Measurements from ENCODE around the gene GOLGB1. TPM values are rescaled to one million over a fixed set of nuclear protein-coding genes. Genes with fewer than 3 reads are reported as not detected.

Gene GOLGB1
- polyA plus RNA-seq, 3 donors, result 1.2 to 7.1 (median 1.7) TPM

- Mint-ChIP-seq H3K27ac (peak overlapping the region in 4 of 7 donors; percentile 1 to 76 (median 66)), H3K36me3 (peaks cover 31 to 35% of the 10 kb centered on the region in 2 donors), H3K4me3 (no peak overlapping the region), H3K9me3 (peaks cover 0 to 3% (median 0%) of the 10 kb centered on the region in 7 donors), H3K27me3 (ENCODE audit: low read depth in 3 of 3) (no peaks in the 10 kb centered on the region), H3K4me1 (no peaks in the 10 kb centered on the region)
- Histone ChIP-seq H3K27me3 (ENCODE audit: control insufficient read depth in 2 of 2, insufficient read depth in 2 of 2, low read length in 2 of 2) (no peaks in the 10 kb centered on the region), H3K9ac (ENCODE audit: insufficient read depth, low read length, poor library complexity, severe bottlenecking) (no peak overlapping the region), H3K4me3 (replicated peaks in 1 of 3; ENCODE audit: low read depth in 2 of 3, low read length in 3 of 3) (no peak overlapping the region), H3K79me2 (ENCODE audit: insufficient read depth, low read length) (no peaks in the 10 kb centered on the region), H3K4me2 (replicated peaks; ENCODE audit: extremely low read depth, low read length, poor library complexity, severe bottlenecking) (no peak overlapping the region), H3K27ac (ENCODE audit: low read depth in 1 of 2, low read length in 2 of 2) (no peak overlapping the region), H3K4me1 (ENCODE audit: control insufficient read depth in 1 of 2, insufficient read depth in 2 of 2, low read length in 2 of 2) (no peaks in the 10 kb centered on the region), H2AFZ (ENCODE audit: insufficient read depth, low read depth, low read length, poor library complexity, severe bottlenecking) (no peak overlapping the region), H4K20me1 (ENCODE audit: insufficient read depth, low read length) (peaks cover 13% of the 10 kb centered on the region), H3K36me3 (replicated peaks in 1 of 2; ENCODE audit: control insufficient read depth in 1 of 2, insufficient read depth in 2 of 2, low read length in 2 of 2) (peaks cover 19 to 32% of the 10 kb centered on the region in 2 donors), H3K9me3 (replicated peaks in 1 of 2; ENCODE audit: control insufficient read depth in 1 of 2, insufficient read depth in 1 of 2, low read length in 2 of 2) (no peaks in the 10 kb centered on the region)
- DNase-seq, result no peak
- intact Hi-C loops (cut with micrococcal nuclease), result no loop called here
- WGBS (ENCODE audit: insufficient coverage), result 96% methylated on average over 3 of the region's 4 CpGs
- TF ChIP-seq CTCF (IDR thresholded peaks at IDR 0.05), result no peak
These were observed 122.3 kb downstream of the GOLGB1 start for GRCh38 chr3:121627211-121627610.

- no peak overlapping the region for H3K9ac ChIP-seq (ENCODE audit: insufficient read depth, low read length, poor library complexity, severe bottlenecking)
- peaks cover 12 to 25% of the 10 kb centered on the region in 2 donors for H3K36me3 ChIP-seq (replicated peaks in 1 of 2; ENCODE audit: control insufficient read depth in 1 of 2, insufficient read depth in 2 of 2, low read length in 2 of 2)
- no peak for DNase-seq
- Mint-ChIP-seq H3K4me1 (peaks cover 4% of the 10 kb centered on the region), H3K27me3 (ENCODE audit: low read depth in 3 of 3) (peaks cover 0 to 1% (median 0%) of the 10 kb centered on the region in 3 donors), H3K27ac (peak overlapping the region in 4 of 7 donors; percentile 36 to 75 (median 56)), H3K9me3 (peaks cover 0 to 7% (median 4%) of the 10 kb centered on the region in 7 donors), H3K36me3 (peaks cover 24 to 28% of the 10 kb centered on the region in 2 donors), H3K4me3 (no peak overlapping the region)
- H3K79me2 ChIP-seq (ENCODE audit: insufficient read depth, low read length), result no peaks in the 10 kb centered on the region
- no peaks in the 10 kb centered on the region for H3K27me3 ChIP-seq (ENCODE audit: control insufficient read depth in 2 of 2, insufficient read depth in 2 of 2, low read length in 2 of 2)
- no peak overlapping the region for H3K27ac ChIP-seq (ENCODE audit: low read depth in 1 of 2, low read length in 2 of 2)
- H3K4me2 ChIP-seq (replicated peaks; ENCODE audit: extremely low read depth, low read length, poor library complexity, severe bottlenecking), result no peak overlapping the region
- H3K9me3 ChIP-seq (replicated peaks in 1 of 2; ENCODE audit: control insufficient read depth in 1 of 2, insufficient read depth in 1 of 2, low read length in 2 of 2), result no peaks in the 10 kb centered on the region
- no peak overlapping the region for H2AFZ ChIP-seq (ENCODE audit: insufficient read depth, low read depth, low read length, poor library complexity, severe bottlenecking)
- intact Hi-C loops (cut with micrococcal nuclease), result no loop called here
- peaks cover 7% of the 10 kb centered on the region for H4K20me1 ChIP-seq (ENCODE audit: insufficient read depth, low read length)
- no peaks in the 10 kb centered on the region for H3K4me1 ChIP-seq (ENCODE audit: control insufficient read depth in 1 of 2, insufficient read depth in 2 of 2, low read length in 2 of 2)
- TF ChIP-seq CTCF (IDR thresholded peaks at IDR 0.05), result no peak
- WGBS (ENCODE audit: insufficient coverage), result 96% methylated on average over 4 of the region's 4 CpGs
- H3K4me3 ChIP-seq (replicated peaks in 1 of 3; ENCODE audit: low read depth in 2 of 3, low read length in 3 of 3), result no peak overlapping the region
These were observed 123.0 kb downstream of the GOLGB1 start for GRCh38 chr3:121626495-121626894.
